GM12878 (cell line): ENCODE measurements around the gene PAX7. TPM values are rescaled to one million over a fixed set of nuclear protein-coding genes. Genes with fewer than 3 reads are reported as not detected.

Experiments
- ATAC-seq: fragments of 200-7000 bp; cut with Tn5 transposase; 3 replicates; pipeline ENCODE4 v1.9.1; 2020; ENCODE audit warnings: mild to moderate bottlenecking, moderate library complexity
- BruUV-seq: library from RNA; stranded (reverse); fragments of 400-500 nt; replicated peaks from 2 replicates; lab custom pipeline; 2021; lab: Mats Ljungman, UMichigan
- CTCF ChIA-PET: fragments of 300-600 bp; sonication (Branson Sonifier 250); formaldehyde crosslinking; extraction: SDS; loops from one replicate; lab custom pipeline; 2021; ENCODE audit warnings: inconsistent platforms; lab: Yijun Ruan, JAX
- POLR2A ChIA-PET: fragments of 350-600 bp; formaldehyde crosslinking; extraction: SDS; loops from one replicate; lab custom pipeline; 2021; ENCODE audit warnings: inconsistent platforms; lab: Charles Lee
- RAD21 ChIA-PET: fragments of 300-600 bp; sonication (Branson Sonifier 250); formaldehyde crosslinking; loops from one replicate; lab custom pipeline; 2023; ENCODE audit warnings: antibody characterized with exemption; ENCODE audit not compliant: unreplicated experiment; lab: Charles Lee
- SMC1A ChIA-PET: fragments of 300-600 bp; sonication (Branson Sonifier 250); formaldehyde crosslinking; loops from one replicate; lab custom pipeline; 2023; ENCODE audit not compliant: unreplicated experiment, uncharacterized antibody; lab: Charles Lee
- DNase-seq: peaks from one replicate; pipeline ENCODE4 v3.0.0-alpha.2; 2011; ENCODE audit warnings: low read depth, low spot score
- FAIRE-seq: peaks from 3 replicates; lab custom pipeline; 2011; peaks lifted over from hg19 to GRCh38; lab: Jason Lieb, UNC
- H2AFZ ChIP-seq: 2 replicates; pipeline ENCODE4 v1.6.0; 2011; ENCODE audit warnings: low read depth, low read length, control low read depth; ENCODE audit not compliant: control insufficient read depth
- H3K27ac ChIP-seq: 2 replicates; pipeline ENCODE4 v1.5.1; 2011; ENCODE audit warnings: control low read depth; ENCODE audit not compliant: control insufficient read depth, insufficient read depth
- H3K27me3 ChIP-seq, 2 experiments: replicated peaks in 1 of 2; 2 replicates each; pipeline versions ENCODE4 v1.6.0 to v1.6.1; 2011; ENCODE audit warnings: low read length in 1 of 2; ENCODE audit not compliant: control insufficient read depth in 2 of 2, insufficient read depth in 2 of 2
- H3K36me3 ChIP-seq, 2 experiments: 2 replicates each; pipeline ENCODE4 v1.5.1; 2011; ENCODE audit warnings: low read length in 1 of 2; ENCODE audit not compliant: control insufficient read depth in 2 of 2, insufficient read depth in 2 of 2
- H3K4me1 ChIP-seq: 2 replicates; pipeline ENCODE4 v1.6.1; 2011; ENCODE audit warnings: mild to moderate bottlenecking, low read length, moderate library complexity, mixed read lengths; ENCODE audit not compliant: control insufficient read depth, insufficient read depth
- H3K4me2 ChIP-seq: 2 replicates; pipeline ENCODE4 v1.6.0; 2011; ENCODE audit warnings: control low read depth; ENCODE audit not compliant: control insufficient read depth, insufficient read depth
- H3K4me3 ChIP-seq: fragments of 200-600 bp; sonication (generic); 2 replicates; pipeline ENCODE4 v1.5.1; 2016
- H3K79me2 ChIP-seq: 2 replicates; pipeline ENCODE4 v1.6.0; 2011; ENCODE audit warnings: low read length; ENCODE audit not compliant: control insufficient read depth, insufficient read depth
- H3K9ac ChIP-seq: 2 replicates; pipeline ENCODE4 v1.8.0; 2011; ENCODE audit warnings: low read length, control low read depth, mixed read lengths; ENCODE audit not compliant: control insufficient read depth, insufficient read depth
- H3K9me3 ChIP-seq: replicated peaks from 3 replicates; pipeline ENCODE4 v1.5.1; 2011; ENCODE audit warnings: mild to moderate bottlenecking, low read length; ENCODE audit not compliant: control insufficient read depth, insufficient read depth
- H4K20me1 ChIP-seq: 2 replicates; pipeline ENCODE4 v1.6.0; 2011; ENCODE audit not compliant: control insufficient read depth, insufficient read depth
- EGR1 ChIP-seq, 2 experiments: IDR thresholded peaks; 1 replicate in 1 of 2; 2 replicates in 1 of 2; pipeline ENCODE4 v1.6.1; 2011 to 2012; ENCODE audit warnings: low read depth in 2 of 2, low read length in 2 of 2, borderline replicate concordance in 1 of 2, mild to moderate bottlenecking in 1 of 2, moderate library complexity in 1 of 2
- NFXL1 ChIP-seq: fragments of 450-650 bp; IDR thresholded peaks from 2 replicates; pipeline ENCODE4 v1.6.1; 2017; ENCODE audit warnings: antibody characterized with exemption, mild to moderate bottlenecking, borderline replicate concordance
- NRF1 ChIP-seq: conservative IDR thresholded peaks from 2 replicates; pipeline ENCODE4 v1.6.1; 2011; ENCODE audit warnings: mild to moderate bottlenecking, low read depth, low read length, improper control_type of control experiment
- RFX5 ChIP-seq: IDR thresholded peaks from 2 replicates; pipeline ENCODE4 v1.6.1; 2011; ENCODE audit warnings: low read depth, low read length, improper control_type of control experiment
- RUNX3 ChIP-seq: IDR thresholded peaks from 2 replicates; pipeline ENCODE4 v1.6.1; 2012; ENCODE audit warnings: low read length, inconsistent platforms
- SP1 ChIP-seq: IDR thresholded peaks from one replicate; pipeline ENCODE4 v1.6.1; 2011; ENCODE audit warnings: low read depth, low read length
- SREBF1 ChIP-seq: IDR thresholded peaks from 2 replicates; pipeline ENCODE4 v1.6.1; 2012; ENCODE audit warnings: mild to moderate bottlenecking, low read length
- WGBS: methylation state at CpG from one replicate; pipeline ENCODE4 v1.1.6; 2016; ENCODE audit warnings: low lambda C conversion rate; ENCODE audit not compliant: insufficient replicate concordance, insufficient coverage; ENCODE audit errors: missing lambda C conversion rate; 5-methylcytosine and 5-hydroxymethylcytosine counted together
- in situ Hi-C: fragments of 300-500 bp; cut with MboI; formaldehyde crosslinking; loops from 9 replicates; pipeline ENCODE4 v1.14.3; 2018; ENCODE audit warnings: mixed read lengths
- intact Hi-C: fragments of 100-400 bp; cut with micrococcal nuclease; formaldehyde crosslinking; loops from one replicate; pipeline ENCODE4 v1.14.2; 2022; ENCODE audit not compliant: unreplicated experiment
- polyA plus RNA-seq, 11 experiments: library from polyadenylated mRNA; depleted of rRNA in 4 of 11; unstranded in 6 of 11; stranded (reverse) in 5 of 11; fragments of >200 nt; fragmentation: Nextera tagmentation in 4 of 11; fragmentation: Illumina TruSeq in 1 of 11; extraction: Ambion mirVana in 4 of 11; extraction: Trizol in 1 of 11; gene quantifications; 1 replicate in 1 of 11; 2 replicates in 10 of 11; pipeline versions ENCODE4 v1.2.1 to v1.2.3, GENCODE V29; 2011 to 2016; ENCODE audit warnings: inconsistent platforms in 2 of 11, missing spikeins in 2 of 11, low read depth in 1 of 11
- total RNA-seq, 4 experiments: library from RNA; depleted of rRNA in 3 of 4; stranded (reverse); fragments of >200 nt in 3 of 4; fragmentation: Illumina TruSeq in 1 of 4; extraction: Trizol in 1 of 4; gene quantifications; 2 replicates each; pipeline versions ENCODE4 v1.2.1 to v1.2.3, GENCODE V29; 2013 to 2021
- TF ChIP-seq, protein P1 (sequence below): IDR thresholded peaks from 2 replicates; pipeline ENCODE4 v1.6.1; 2011; ENCODE audit warnings: borderline replicate concordance, low read depth, mild to moderate bottlenecking, moderate library complexity, mixed read lengths, low read length; ENCODE audit not compliant: insufficient read depth; ENCODE audit errors: extremely low read length
- TF ChIP-seq, protein P2 (sequence below): IDR thresholded peaks from 2 replicates; pipeline ENCODE4 v1.6.1; 2012; ENCODE audit warnings: low read depth, low read length, improper control_type of control experiment
- TF ChIP-seq, protein P3 (sequence below): fragments of 450-650 bp; IDR thresholded peaks from 2 replicates; pipeline ENCODE4 v1.6.1; 2018; ENCODE audit warnings: mild to moderate bottlenecking, low read depth, moderate library complexity; ENCODE audit not compliant: partially characterized antibody

PAX7 gene
- total and polyA plus RNA-seq, 10 of the 15 experiments (the other 5 are each of a cell fraction or from before 2014, with no cell fraction given): not detected

DNA sequence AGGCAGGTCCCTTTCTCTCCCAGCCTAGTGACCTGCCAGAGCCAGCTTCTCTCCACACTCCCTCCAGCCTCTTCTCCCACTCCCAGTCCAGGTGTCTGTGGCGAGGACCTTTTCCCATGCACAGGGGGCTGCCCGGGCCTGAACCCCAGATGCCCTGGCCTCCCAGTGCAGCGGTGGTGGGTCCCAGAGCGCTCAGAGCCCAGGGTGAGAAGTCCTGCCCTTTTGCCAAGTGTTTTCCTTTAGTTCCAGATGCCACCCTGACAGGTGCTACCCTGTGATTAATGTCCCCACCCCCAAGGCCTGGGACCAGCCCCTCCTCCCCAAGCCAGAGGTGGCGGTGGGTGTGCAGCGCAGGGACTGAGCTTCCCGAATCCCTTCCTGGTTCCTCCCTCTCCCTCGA, 90.4 kb downstream of the PAX7 start:
- Histone ChIP-seq H3K4me3 (no peak overlapping the region), H2AFZ (no peak overlapping the region), H4K20me1 (no peaks in the 10 kb centered on the region), H3K4me2 (no peak overlapping the region), H3K79me2 (no peaks in the 10 kb centered on the region), H3K9ac (no peak overlapping the region), H3K27ac (no peak overlapping the region), H3K9me3 (no peaks in the 10 kb centered on the region), H3K4me1 (no peaks in the 10 kb centered on the region), H3K27me3 (peaks cover 10 to 11% of the 10 kb centered on the region in 2 experiments), H3K36me3 (no peaks in the 10 kb centered on the region)
- CTCF ChIA-PET: no interaction called here
- SMC1A ChIA-PET: no interaction called here
- no peak for FAIRE-seq
- WGBS: 10% methylated on average over 6 of the region's 8 CpGs
- in situ Hi-C loops (no loop called here), intact Hi-C loops (no loop called here)
- ATAC-seq: no peak
- RAD21 ChIA-PET: no interaction called here
- BruUV-seq: no TSS peak
- DNase-seq: no peak
- no peak for TF ChIP-seq EGR1 (IDR thresholded peaks at IDR 0.05; ENCODE audit: borderline replicate concordance in 1 of 2, low read depth in 2 of 2, low read length in 2 of 2)
- no peak for TF ChIP-seq SP1
- TF ChIP-seq NRF1: no peak
- TF ChIP-seq, all 136 proteins: peak for 0
- POLR2A ChIA-PET: no interaction called here

DNA sequence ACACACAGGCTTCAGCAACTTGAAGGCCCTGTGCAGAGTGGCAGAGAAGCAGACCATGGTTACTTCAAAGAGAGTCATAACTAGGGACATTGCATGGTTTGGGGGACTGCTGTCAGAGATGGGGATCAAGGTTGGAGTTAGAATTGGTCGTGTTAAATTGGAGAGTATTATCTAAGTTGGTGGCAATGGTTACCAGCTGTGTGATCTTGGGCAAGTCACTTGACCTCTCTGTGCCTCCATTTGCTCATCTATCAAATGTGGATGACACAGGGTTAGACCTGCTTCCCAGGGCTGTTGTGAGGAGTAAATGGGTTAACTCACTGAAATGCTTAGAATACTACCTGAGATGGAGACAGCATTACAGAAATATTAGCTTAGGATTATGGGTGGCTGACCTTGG, 91.1 kb downstream of the PAX7 start:
- Histone ChIP-seq H3K79me2 (no peaks in the 10 kb centered on the region), H3K4me2 (no peak overlapping the region), H2AFZ (no peak overlapping the region), H3K27me3 (peaks cover 10 to 11% of the 10 kb centered on the region in 2 experiments), H4K20me1 (no peaks in the 10 kb centered on the region), H3K9ac (no peak overlapping the region), H3K36me3 (no peaks in the 10 kb centered on the region), H3K4me3 (no peak overlapping the region), H3K4me1 (no peaks in the 10 kb centered on the region), H3K9me3 (no peaks in the 10 kb centered on the region), H3K27ac (no peak overlapping the region)
- FAIRE-seq (no peak), DNase-seq (no peak), ATAC-seq (no peak)
- CTCF ChIA-PET: no interaction called here
- in situ Hi-C loops: no loop called here
- SMC1A ChIA-PET: no interaction called here
- RAD21 ChIA-PET: no interaction called here
- no TSS peak for BruUV-seq
- WGBS: 0% methylated on average over 1 of the region's 1 CpG
- TF ChIP-seq SREBF1 (no peak), RUNX3 (no peak), NFXL1 (no peak), RFX5 (no peak)
- TF ChIP-seq, protein P1, sequence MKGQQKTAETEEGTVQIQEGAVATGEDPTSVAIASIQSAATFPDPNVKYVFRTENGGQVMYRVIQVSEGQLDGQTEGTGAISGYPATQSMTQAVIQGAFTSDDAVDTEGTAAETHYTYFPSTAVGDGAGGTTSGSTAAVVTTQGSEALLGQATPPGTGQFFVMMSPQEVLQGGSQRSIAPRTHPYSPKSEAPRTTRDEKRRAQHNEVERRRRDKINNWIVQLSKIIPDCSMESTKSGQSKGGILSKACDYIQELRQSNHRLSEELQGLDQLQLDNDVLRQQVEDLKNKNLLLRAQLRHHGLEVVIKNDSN: no peak
- TF ChIP-seq, protein P2, sequence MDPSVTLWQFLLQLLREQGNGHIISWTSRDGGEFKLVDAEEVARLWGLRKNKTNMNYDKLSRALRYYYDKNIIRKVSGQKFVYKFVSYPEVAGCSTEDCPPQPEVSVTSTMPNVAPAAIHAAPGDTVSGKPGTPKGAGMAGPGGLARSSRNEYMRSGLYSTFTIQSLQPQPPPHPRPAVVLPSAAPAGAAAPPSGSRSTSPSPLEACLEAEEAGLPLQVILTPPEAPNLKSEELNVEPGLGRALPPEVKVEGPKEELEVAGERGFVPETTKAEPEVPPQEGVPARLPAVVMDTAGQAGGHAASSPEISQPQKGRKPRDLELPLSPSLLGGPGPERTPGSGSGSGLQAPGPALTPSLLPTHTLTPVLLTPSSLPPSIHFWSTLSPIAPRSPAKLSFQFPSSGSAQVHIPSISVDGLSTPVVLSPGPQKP: no peak
- TF ChIP-seq, protein P3, sequence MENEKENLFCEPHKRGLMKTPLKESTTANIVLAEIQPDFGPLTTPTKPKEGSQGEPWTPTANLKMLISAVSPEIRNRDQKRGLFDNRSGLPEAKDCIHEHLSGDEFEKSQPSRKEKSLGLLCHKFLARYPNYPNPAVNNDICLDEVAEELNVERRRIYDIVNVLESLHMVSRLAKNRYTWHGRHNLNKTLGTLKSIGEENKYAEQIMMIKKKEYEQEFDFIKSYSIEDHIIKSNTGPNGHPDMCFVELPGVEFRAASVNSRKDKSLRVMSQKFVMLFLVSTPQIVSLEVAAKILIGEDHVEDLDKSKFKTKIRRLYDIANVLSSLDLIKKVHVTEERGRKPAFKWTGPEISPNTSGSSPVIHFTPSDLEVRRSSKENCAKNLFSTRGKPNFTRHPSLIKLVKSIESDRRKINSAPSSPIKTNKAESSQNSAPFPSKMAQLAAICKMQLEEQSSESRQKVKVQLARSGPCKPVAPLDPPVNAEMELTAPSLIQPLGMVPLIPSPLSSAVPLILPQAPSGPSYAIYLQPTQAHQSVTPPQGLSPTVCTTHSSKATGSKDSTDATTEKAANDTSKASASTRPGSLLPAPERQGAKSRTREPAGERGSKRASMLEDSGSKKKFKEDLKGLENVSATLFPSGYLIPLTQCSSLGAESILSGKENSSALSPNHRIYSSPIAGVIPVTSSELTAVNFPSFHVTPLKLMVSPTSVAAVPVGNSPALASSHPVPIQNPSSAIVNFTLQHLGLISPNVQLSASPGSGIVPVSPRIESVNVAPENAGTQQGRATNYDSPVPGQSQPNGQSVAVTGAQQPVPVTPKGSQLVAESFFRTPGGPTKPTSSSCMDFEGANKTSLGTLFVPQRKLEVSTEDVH: no peak
- POLR2A ChIA-PET: no interaction called here
- intact Hi-C loops: no loop called here
